Thyroid gland (tissue), 4 donors: ENCODE results near the gene MRPS5.

Source experiments
- CTCF ChIP-seq, 6 experiments: fragments of 200-600 bp in 3 of 6; fragments of 450-650 bp in 3 of 6; sonication (generic) in 3 of 6; IDR thresholded peaks; one replicate each; pipeline ENCODE4 v1.5.1; 2016 to 2019; ENCODE audit warnings: antibody characterized with exemption in 6 of 6, mild to moderate bottlenecking in 2 of 6, inconsistent platforms in 1 of 6, moderate library complexity in 1 of 6
- POLR2A ChIP-seq, 2 donors: fragments of 450-650 bp; IDR thresholded peaks; one replicate each; pipeline ENCODE4 v1.6.1; 2017; ENCODE audit warnings: antibody characterized with exemption in 2 of 2, mild to moderate bottlenecking in 2 of 2, moderate library complexity in 1 of 2

DNA sequence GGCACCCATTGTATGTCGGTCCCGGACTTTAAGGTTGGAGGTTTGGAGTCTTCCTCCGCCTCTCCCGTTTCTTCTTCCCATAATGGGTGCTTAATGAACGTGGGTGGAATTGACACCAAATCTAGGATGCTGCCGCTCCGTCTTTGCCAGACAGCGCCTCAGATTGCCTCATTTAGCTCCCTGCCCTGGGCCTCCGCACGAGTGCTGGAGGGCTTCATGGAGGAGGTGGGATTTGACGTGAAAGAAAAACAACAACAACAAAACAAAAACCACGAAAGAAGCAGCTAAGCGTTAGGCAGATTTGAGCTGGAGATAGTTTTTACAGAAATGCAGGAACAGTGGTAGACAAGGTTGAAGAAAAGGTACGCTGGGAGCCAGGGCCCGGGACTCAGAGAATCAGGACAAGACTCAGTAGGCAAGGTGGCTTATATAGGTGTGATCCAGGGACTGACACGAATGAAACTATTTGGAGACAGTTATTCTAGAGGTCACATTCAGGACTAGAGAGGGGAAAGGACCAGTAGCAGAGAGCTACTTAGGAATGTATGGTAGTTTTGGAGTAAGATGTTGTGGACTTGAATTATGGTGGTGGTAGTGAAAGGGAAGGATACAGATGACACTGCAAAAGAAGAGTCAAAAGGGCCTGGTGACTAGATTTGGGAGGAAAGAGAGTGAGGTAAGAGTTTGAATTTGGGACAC lies 44.6 kb upstream of the MRPS5 start:
- TF ChIP-seq CTCF (IDR thresholded peaks at IDR 0.05) (no peak), POLR2A (IDR thresholded peaks at IDR 0.05) (no peak)
